HCT116 (cell line): Measurements from ENCODE around the gene RBCK1.
A peak's percentile ranks its signal among the peaks of the same experiment; 100 is the strongest.

Experiments used
- CBX3 ChIP-seq: IDR thresholded peaks from 2 replicates; pipeline ENCODE4 v1.6.1; 2012; ENCODE audit warnings: low read depth
- CTCF ChIP-seq, 3 experiments: fragments of 200-600 bp in 1 of 3; sonication (generic) in 1 of 3; IDR thresholded peaks in 2 of 3; conservative IDR thresholded peaks in 1 of 3; 2 replicates each; pipeline ENCODE4 v1.5.1; 2012 to 2017; ENCODE audit warnings: low read depth in 2 of 3, low read length in 2 of 3, antibody characterized with exemption in 1 of 3, borderline replicate concordance in 1 of 3, control low read depth in 1 of 3, mild to moderate bottlenecking in 1 of 3, mixed read lengths in 1 of 3, mixed run types in 1 of 3, moderate library complexity in 1 of 3; ENCODE audit not compliant: insufficient read depth in 1 of 3
- POLR2A ChIP-seq: IDR thresholded peaks from 2 replicates; pipeline ENCODE4 v1.7.0; 2011; ENCODE audit warnings: borderline replicate concordance; ENCODE audit not compliant: insufficient read depth, insufficient read length; ENCODE audit errors: extremely low read depth
- POLR2AphosphoS5 ChIP-seq: IDR thresholded peaks from 2 replicates; pipeline ENCODE4 v1.6.1; 2011; ENCODE audit warnings: mild to moderate bottlenecking, low read depth, low read length, moderate library complexity
- TF ChIP-seq, protein P1 (sequence below): IDR thresholded peaks from 2 replicates; pipeline ENCODE4 v1.6.1; 2012
- TF ChIP-seq, protein P2 (sequence below): IDR thresholded peaks from 2 replicates; pipeline ENCODE4 v1.6.1; 2012; ENCODE audit warnings: low read depth

DNA sequence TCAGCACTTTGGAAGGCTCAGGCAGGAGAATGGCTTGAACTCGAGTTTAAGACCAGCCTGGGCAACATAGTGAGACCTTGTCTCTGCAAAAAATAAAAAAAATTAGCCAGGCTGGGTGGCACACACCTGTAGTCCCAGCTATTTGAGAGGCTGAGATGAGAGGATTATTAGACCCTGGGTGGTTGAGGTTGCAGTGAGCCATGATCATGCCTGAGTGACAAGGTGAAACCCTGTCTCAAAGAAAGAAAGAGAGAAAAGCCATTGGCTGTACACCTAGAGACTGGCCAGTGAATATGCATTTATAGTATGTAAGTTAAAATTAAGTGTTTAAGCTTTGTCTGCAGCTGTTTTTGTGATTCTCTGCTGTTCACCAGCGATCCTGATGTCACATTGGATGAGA is 6.1 kb downstream of the RBCK1 start:
- TF ChIP-seq POLR2A (no peak), CBX3 (no peak), CTCF (IDR thresholded peaks at IDR 0.05 in 2 of 3, conservative IDR thresholded peaks at IDR 0.05 in 1 of 3; ENCODE audit: borderline replicate concordance in 1 of 3, insufficient read depth in 1 of 3, low read depth in 2 of 3, low read length in 2 of 3) (no peak), POLR2AphosphoS5 (peak; percentile 55)
- TF ChIP-seq, protein P1, sequence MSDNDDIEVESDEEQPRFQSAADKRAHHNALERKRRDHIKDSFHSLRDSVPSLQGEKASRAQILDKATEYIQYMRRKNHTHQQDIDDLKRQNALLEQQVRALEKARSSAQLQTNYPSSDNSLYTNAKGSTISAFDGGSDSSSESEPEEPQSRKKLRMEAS: no peak
- TF ChIP-seq, protein P2, sequence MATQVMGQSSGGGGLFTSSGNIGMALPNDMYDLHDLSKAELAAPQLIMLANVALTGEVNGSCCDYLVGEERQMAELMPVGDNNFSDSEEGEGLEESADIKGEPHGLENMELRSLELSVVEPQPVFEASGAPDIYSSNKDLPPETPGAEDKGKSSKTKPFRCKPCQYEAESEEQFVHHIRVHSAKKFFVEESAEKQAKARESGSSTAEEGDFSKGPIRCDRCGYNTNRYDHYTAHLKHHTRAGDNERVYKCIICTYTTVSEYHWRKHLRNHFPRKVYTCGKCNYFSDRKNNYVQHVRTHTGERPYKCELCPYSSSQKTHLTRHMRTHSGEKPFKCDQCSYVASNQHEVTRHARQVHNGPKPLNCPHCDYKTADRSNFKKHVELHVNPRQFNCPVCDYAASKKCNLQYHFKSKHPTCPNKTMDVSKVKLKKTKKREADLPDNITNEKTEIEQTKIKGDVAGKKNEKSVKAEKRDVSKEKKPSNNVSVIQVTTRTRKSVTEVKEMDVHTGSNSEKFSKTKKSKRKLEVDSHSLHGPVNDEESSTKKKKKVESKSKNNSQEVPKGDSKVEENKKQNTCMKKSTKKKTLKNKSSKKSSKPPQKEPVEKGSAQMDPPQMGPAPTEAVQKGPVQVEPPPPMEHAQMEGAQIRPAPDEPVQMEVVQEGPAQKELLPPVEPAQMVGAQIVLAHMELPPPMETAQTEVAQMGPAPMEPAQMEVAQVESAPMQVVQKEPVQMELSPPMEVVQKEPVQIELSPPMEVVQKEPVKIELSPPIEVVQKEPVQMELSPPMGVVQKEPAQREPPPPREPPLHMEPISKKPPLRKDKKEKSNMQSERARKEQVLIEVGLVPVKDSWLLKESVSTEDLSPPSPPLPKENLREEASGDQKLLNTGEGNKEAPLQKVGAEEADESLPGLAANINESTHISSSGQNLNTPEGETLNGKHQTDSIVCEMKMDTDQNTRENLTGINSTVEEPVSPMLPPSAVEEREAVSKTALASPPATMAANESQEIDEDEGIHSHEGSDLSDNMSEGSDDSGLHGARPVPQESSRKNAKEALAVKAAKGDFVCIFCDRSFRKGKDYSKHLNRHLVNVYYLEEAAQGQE: no peak
